GM12801 (cell line): Measurements from ENCODE around the gene CACFD1.

ENCODE experiments used
- TF ChIP-seq, protein P1 (sequence below): IDR thresholded peaks from one replicate; pipeline ENCODE4 v1.5.1; 2011; ENCODE audit warnings: control low read depth; ENCODE audit not compliant: insufficient read length; ENCODE audit errors: extremely low read depth

CACFD1 gene

DNA sequence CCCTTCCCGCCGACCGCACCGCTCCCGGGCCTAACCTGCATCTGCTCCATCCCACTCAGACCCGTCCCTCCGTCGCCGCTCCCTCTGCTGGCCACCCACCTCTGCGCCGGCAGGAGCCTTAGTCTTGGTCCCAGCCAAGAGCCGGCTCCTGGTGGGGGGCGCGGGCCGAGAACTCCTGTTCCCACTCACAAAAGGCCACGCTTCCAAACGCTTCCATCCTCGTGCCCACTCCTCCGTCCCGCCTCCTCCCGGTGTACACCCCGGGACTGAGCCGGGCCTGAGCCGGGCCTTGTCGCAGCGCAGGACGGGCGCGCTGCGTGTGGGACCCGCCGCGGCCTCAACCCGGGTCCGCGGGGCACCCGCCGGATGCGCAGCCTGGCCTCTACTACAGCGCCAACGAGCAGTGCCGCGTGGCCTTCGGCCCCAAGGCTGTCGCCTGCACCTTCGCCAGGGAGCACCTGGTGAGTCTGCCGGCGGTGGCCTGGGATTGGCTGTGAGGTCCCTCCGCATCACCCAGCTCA, 30.1 kb upstream of the CACFD1 start:
- TF ChIP-seq, protein P1, sequence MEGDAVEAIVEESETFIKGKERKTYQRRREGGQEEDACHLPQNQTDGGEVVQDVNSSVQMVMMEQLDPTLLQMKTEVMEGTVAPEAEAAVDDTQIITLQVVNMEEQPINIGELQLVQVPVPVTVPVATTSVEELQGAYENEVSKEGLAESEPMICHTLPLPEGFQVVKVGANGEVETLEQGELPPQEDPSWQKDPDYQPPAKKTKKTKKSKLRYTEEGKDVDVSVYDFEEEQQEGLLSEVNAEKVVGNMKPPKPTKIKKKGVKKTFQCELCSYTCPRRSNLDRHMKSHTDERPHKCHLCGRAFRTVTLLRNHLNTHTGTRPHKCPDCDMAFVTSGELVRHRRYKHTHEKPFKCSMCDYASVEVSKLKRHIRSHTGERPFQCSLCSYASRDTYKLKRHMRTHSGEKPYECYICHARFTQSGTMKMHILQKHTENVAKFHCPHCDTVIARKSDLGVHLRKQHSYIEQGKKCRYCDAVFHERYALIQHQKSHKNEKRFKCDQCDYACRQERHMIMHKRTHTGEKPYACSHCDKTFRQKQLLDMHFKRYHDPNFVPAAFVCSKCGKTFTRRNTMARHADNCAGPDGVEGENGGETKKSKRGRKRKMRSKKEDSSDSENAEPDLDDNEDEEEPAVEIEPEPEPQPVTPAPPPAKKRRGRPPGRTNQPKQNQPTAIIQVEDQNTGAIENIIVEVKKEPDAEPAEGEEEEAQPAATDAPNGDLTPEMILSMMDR, result no peak

DNA sequence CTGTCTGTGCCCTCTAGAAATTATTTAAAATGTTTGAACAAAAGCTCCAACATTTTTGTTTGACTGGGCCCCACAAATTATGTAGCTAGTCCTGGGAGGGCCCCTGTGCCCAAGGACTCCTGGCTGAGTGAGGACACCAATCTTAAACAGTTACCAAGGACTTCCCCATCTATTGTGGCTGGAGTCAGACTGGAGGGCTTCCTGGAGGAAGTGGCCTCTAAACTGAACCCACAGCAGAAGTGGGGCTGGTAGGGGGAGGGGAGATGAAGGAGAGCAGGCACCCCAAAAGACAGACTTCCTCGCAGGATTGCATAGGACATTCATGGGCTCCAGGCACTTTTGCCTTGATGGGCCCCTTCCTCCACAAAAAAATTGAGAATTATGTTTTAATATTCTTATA, 29.5 kb upstream of the CACFD1 start:
- TF ChIP-seq, protein P1, result no peak

DNA sequence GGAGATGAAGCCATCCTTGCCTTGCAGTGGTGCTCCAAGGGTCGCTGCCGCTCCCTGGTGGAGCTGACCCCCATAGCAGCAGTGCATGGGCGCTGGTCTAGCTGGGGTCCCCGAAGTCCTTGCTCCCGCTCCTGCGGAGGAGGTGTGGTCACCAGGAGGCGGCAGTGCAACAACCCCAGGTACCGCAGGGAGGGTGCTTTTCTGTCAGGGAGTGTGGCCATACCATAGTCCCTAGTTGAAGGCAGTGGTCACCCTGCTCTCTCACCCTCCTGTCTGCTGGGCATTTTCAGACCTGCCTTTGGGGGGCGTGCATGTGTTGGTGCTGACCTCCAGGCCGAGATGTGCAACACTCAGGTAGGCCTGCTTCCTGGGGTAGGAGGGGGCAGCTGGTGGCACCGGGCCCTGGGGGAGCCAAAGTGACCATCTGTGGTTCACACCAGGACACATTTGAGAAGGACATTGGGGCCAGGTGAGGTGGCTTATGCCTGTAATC, 26.4 kb upstream of the CACFD1 start:
- TF ChIP-seq, protein P1, result no peak

DNA sequence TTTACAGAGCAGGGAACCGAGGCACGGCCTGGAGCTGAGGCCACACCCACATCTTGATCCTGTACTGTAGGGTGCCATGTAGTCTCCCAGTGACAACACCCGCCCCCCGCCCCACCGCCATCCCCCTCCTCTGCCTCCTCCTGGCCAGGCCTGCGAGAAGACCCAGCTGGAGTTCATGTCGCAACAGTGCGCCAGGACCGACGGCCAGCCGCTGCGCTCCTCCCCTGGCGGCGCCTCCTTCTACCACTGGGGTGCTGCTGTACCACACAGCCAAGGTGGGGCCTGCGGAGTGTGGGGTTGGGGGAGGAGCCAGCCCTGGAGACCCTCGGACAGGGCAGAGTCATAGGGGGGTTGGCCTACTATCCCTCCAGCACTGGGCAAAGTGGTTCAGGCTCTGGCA, 23.1 kb upstream of the CACFD1 start:
- TF ChIP-seq, protein P1, result no peak

DNA sequence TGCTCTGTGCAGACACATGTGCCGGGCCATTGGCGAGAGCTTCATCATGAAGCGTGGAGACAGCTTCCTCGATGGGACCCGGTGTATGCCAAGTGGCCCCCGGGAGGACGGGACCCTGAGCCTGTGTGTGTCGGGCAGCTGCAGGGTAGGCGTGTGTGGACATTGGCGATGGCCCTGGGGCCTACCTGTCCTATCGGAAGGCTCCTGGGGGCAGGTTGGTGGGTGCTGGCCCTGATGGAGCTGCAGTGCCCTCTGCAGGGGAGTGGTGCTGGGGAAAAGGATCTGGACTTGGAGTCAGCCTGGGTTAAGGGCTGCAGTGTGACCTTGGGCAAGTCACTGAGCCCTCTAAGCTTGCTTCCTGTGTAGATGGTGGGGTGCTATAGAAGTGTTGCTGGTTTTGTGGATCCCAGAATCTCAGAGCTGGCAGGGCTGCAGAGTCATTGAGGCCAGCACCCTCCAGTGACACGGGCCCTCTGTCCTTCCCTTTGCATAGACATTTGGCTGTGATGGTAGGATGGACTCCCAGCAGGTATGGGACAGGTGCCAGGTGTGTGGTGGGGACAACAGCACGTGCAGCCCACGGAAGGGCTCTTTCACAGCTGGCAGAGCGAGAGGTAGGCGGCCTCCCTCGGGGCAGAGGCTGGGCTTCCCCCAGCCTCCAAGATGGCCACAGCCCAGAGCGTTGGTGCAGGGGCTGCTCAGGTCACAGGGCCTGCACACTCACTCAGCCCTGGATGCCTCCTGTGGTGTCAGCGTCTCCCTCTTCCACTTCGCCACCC, 21.8 kb upstream of the CACFD1 start:
- TF ChIP-seq, protein P1, result no peak

DNA sequence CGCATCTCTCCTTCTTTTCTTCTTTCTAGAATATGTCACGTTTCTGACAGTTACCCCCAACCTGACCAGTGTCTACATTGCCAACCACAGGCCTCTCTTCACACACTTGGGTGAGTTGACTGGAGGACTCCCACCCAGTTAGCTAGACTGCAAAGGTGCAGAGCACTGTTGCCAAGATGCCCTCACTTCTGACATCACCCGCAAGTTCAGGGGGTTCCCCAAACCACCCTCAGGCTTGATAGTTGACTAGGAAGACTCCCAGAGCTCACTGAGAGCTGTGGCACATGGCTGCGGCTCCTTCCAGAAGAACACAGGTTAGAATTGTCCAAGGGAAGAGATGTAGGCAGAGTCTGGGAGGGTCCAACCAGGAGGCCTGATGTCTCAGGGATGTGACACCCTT, 20.4 kb upstream of the CACFD1 start:
- TF ChIP-seq, protein P1, result no peak

DNA sequence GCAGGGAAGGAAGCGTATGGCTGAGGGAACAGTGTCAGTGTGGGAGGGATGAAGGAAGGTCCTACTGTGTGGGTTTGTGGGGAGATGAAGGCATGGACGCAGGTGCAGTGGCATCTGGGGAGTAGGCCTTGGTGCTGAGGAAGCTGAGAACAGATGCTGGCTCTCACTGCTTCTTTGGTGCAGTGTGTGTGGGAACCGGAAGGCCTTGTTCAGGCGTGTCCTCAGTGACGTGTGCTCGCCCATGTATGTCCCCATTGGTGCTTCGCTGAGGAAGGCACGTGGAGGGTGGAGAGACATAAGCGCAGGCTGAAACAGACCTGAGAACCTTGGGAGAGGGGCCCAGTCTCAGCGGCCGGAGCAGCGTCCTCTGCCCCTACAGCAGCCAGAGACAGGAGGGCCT, 18.9 kb upstream of the CACFD1 start:
- TF ChIP-seq, protein P1, result no peak
